Stimulated activated CD8-positive, alpha-beta memory T cell treated with anti-CD3 and anti-CD28 coated beads, Interleukin-12 subunit alpha, Interleukin-12 subunit beta, amount 100 ng/mL, for 24 hours (primary cell): Measurements from ENCODE around the gene CA9.

ENCODE experiments used
- DNase-seq: peaks from one replicate; pipeline ENCODE4 v3.0.0-alpha.2; 2020; ENCODE audit errors: extremely low read depth

Gene CA9

GRCh38 chr9:35651956-35652828 lies 21.5 kb upstream of the CA9 start:
- no peak for DNase-seq

GRCh38 chr9:35652829-35653209 lies 20.9 kb upstream of the CA9 start:
- DNase-seq = no peak

GRCh38 chr9:35653611-35654010 lies 20.1 kb upstream of the CA9 start:
- no peak for DNase-seq

- no peak for DNase-seq
These were observed 17.4 kb upstream of the CA9 start for GRCh38 chr9:35656348-35656747.

- DNase-seq = no peak
These were observed 16.7 kb upstream of the CA9 start for GRCh38 chr9:35656831-35657545.

GRCh38 chr9:35657546-35658136 lies 16.1 kb upstream of the CA9 start, which contains the start of gene RMRP:
Gene RMRP (minus strand): TSS chr9:35658019.
- DNase-seq = peak; percentile 89

- DNase-seq = peak; percentile 58
These were observed 15.4 kb upstream of the CA9 start, which contains the start of gene CCDC107 for GRCh38 chr9:35658137-35658967. Gene CCDC107 (plus strand): TSS chr9:35658292. CDS start chr9:35658380, 88 bp downstream.

GRCh38 chr9:35658968-35659220 lies 14.8 kb upstream of the CA9 start:
- DNase-seq = no peak

GRCh38 chr9:35659340-35659739 lies 14.4 kb upstream of the CA9 start:
- no peak for DNase-seq

- no peak for DNase-seq
These were observed 12.7 kb upstream of the CA9 start for GRCh38 chr9:35660966-35661415.

- DNase-seq = no peak
These were observed 11.9 kb upstream of the CA9 start for GRCh38 chr9:35661756-35662350.

- no peak for DNase-seq
These were observed 11.3 kb upstream of the CA9 start for GRCh38 chr9:35662437-35662836.

- no peak for DNase-seq
These were observed 8.9 kb upstream of the CA9 start, which contains the start of gene ARHGEF39 for GRCh38 chr9:35664531-35665470. Gene ARHGEF39 (minus strand): TSS chr9:35665195. CDS start chr9:35665169, 26 bp downstream.

- DNase-seq = no peak
These were observed 8.3 kb upstream of the CA9 start for GRCh38 chr9:35665471-35665818.

- no peak for DNase-seq
These were observed 7.7 kb upstream of the CA9 start for GRCh38 chr9:35666045-35666444.

- DNase-seq = no peak
These were observed 7.2 kb upstream of the CA9 start for GRCh38 chr9:35666549-35666948.

GRCh38 chr9:35667939-35668338 lies 5.8 kb upstream of the CA9 start:
- no peak for DNase-seq

GRCh38 chr9:35669331-35670145 lies 4.2 kb upstream of the CA9 start:
- no peak for DNase-seq

GRCh38 chr9:35674025-35674361 lies 265 bp downstream of the CA9 start:
- DNase-seq = no peak

- DNase-seq = no peak
These were observed 1.5 kb downstream of the CA9 start for GRCh38 chr9:35675204-35675603.
